HL-60 (cell line): ENCODE measurements around the gene CNTN5.

Source experiments
- DNase-seq, 2 experiments: peaks; one replicate each; pipeline ENCODE4 v3.0.0-alpha.2; 2010 to 2020; ENCODE audit warnings: low read depth in 1 of 2, low spot score in 1 of 2
- H3K27ac ChIP-seq: fragments of 250-450 bp; sonication (Bioruptor Pico); replicated peaks from 2 replicates; pipeline ENCODE4 v1.5.1; 2020; ENCODE audit warnings: mild to moderate bottlenecking, moderate library complexity
- H3K27me3 ChIP-seq: fragments of 250-450 bp; sonication (Bioruptor Pico); 2 replicates; pipeline ENCODE4 v1.5.1; 2021; ENCODE audit warnings: mild to moderate bottlenecking, moderate library complexity; ENCODE audit not compliant: insufficient read depth, poor library complexity, severe bottlenecking
- H3K4me3 ChIP-seq: replicated peaks from 2 replicates; pipeline ENCODE4 v1.5.1; 2011; ENCODE audit warnings: mild to moderate bottlenecking, control low read depth, low read length; ENCODE audit not compliant: insufficient read depth
- GABPA ChIP-seq: IDR thresholded peaks from 2 replicates; pipeline ENCODE4 v1.6.1; 2012; ENCODE audit warnings: low read depth
- POLR2AphosphoS5 ChIP-seq: IDR thresholded peaks from 2 replicates; pipeline ENCODE4 v1.6.1; 2012; ENCODE audit warnings: low read depth
- SPI1 ChIP-seq: IDR thresholded peaks from 2 replicates; pipeline ENCODE4 v1.6.1; 2012; ENCODE audit warnings: low read depth, mild to moderate bottlenecking, borderline replicate concordance
- TF ChIP-seq, protein P1 (sequence below): IDR thresholded peaks from one replicate; pipeline ENCODE4 v1.5.1; 2011; ENCODE audit warnings: low read length, control low read depth, inconsistent platforms; ENCODE audit not compliant: insufficient read depth
- TF ChIP-seq, protein P2 (sequence below): IDR thresholded peaks from 2 replicates; pipeline ENCODE4 v1.6.1; 2012; ENCODE audit warnings: low read depth; ENCODE audit not compliant: insufficient replicate concordance

The CNTN5 gene

DNA sequence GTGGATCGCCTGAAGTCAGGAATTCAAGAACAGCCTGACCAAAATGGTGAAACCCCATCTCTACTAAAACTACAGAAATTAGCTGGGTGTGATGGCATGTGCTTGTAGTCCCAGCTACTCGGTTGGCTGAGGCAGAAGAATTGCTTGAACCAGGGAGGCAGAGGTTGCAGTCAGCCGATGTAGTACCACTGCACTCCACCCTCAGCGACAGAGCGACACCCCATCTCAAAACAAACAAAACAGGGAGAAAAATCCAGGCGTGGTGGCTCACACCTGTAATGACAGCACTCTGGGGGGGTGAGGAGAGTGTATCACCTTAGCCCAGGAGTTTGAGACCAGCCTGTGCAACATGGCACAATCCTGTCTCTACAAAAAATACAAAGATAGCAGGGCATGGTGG lies 864.0 kb downstream of the CNTN5 start:
- Histone ChIP-seq H3K27me3 (no peaks in the 10 kb centered on the region), H3K27ac (no peak overlapping the region), H3K4me3 (no peak overlapping the region)
- no peak for DNase-seq
- TF ChIP-seq, protein P1, sequence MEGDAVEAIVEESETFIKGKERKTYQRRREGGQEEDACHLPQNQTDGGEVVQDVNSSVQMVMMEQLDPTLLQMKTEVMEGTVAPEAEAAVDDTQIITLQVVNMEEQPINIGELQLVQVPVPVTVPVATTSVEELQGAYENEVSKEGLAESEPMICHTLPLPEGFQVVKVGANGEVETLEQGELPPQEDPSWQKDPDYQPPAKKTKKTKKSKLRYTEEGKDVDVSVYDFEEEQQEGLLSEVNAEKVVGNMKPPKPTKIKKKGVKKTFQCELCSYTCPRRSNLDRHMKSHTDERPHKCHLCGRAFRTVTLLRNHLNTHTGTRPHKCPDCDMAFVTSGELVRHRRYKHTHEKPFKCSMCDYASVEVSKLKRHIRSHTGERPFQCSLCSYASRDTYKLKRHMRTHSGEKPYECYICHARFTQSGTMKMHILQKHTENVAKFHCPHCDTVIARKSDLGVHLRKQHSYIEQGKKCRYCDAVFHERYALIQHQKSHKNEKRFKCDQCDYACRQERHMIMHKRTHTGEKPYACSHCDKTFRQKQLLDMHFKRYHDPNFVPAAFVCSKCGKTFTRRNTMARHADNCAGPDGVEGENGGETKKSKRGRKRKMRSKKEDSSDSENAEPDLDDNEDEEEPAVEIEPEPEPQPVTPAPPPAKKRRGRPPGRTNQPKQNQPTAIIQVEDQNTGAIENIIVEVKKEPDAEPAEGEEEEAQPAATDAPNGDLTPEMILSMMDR: no peak
- no peak for TF ChIP-seq POLR2AphosphoS5
- TF ChIP-seq SPI1: no peak
- TF ChIP-seq GABPA: no peak
- TF ChIP-seq, protein P2, sequence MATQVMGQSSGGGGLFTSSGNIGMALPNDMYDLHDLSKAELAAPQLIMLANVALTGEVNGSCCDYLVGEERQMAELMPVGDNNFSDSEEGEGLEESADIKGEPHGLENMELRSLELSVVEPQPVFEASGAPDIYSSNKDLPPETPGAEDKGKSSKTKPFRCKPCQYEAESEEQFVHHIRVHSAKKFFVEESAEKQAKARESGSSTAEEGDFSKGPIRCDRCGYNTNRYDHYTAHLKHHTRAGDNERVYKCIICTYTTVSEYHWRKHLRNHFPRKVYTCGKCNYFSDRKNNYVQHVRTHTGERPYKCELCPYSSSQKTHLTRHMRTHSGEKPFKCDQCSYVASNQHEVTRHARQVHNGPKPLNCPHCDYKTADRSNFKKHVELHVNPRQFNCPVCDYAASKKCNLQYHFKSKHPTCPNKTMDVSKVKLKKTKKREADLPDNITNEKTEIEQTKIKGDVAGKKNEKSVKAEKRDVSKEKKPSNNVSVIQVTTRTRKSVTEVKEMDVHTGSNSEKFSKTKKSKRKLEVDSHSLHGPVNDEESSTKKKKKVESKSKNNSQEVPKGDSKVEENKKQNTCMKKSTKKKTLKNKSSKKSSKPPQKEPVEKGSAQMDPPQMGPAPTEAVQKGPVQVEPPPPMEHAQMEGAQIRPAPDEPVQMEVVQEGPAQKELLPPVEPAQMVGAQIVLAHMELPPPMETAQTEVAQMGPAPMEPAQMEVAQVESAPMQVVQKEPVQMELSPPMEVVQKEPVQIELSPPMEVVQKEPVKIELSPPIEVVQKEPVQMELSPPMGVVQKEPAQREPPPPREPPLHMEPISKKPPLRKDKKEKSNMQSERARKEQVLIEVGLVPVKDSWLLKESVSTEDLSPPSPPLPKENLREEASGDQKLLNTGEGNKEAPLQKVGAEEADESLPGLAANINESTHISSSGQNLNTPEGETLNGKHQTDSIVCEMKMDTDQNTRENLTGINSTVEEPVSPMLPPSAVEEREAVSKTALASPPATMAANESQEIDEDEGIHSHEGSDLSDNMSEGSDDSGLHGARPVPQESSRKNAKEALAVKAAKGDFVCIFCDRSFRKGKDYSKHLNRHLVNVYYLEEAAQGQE: no peak

DNA sequence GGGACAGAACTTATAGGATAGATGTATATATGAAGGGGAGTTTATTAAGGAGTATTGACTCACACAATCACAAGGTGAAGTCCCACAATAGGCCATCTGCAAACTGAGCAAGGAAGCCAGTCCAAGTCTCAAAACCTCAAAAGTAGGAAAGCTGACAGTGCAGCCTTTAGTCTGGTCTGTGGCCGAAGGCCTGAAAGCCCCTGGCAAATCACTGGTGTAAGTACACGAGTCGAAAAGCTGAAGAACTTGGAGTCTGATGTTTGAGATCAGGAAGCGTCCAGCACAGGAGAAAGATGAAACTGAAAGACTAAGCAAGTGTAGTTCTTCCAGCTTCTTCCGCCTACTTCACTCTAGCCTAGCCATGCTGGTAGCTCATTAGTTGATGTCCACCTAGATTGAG lies 866.7 kb downstream of the CNTN5 start:
- no peak for DNase-seq
- TF ChIP-seq SPI1 (no peak), GABPA (no peak), POLR2AphosphoS5 (no peak)
- TF ChIP-seq, protein P1: no peak
- TF ChIP-seq, protein P2: no peak
- H3K27me3 ChIP-seq: no peaks in the 10 kb centered on the region
- H3K4me3 ChIP-seq: no peak overlapping the region
- H3K27ac ChIP-seq: no peak overlapping the region

DNA sequence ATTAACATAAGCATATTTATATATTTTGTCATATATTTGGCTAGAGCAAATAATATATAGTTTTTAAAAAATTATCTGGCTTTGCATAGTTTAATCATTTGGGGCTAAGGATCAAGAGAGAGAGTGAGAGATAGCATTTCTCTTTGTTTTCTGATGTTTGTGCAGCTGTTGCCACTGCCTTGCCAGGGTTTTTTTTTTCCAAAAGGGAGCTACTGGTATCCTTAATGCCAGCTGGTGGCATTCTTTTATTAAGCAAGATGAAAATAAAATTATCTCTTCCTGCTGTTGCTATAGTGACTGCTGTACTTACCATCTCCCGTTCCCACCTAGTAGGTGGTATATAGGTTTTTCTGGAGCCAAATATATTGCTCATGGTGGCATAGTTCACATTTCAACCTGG lies 873.1 kb downstream of the CNTN5 start:
- H3K4me3 ChIP-seq: no peak overlapping the region
- no peak for DNase-seq
- TF ChIP-seq, protein P2: no peak
- TF ChIP-seq SPI1 (no peak), GABPA (no peak), POLR2AphosphoS5 (no peak)
- TF ChIP-seq, protein P1: no peak
- no peak overlapping the region for H3K27ac ChIP-seq
- no peaks in the 10 kb centered on the region for H3K27me3 ChIP-seq
